H9 (cell line): ENCODE measurements around the gene ABCC4. TPM values are rescaled to one million over a fixed set of nuclear protein-coding genes. Genes with fewer than 3 reads are reported as not detected.
"Not testable (repeated sequence)": the region's sequence is repeated elsewhere in the genome, so short reads cannot be mapped to it uniquely, and the experiment has no call there.

ENCODE experiments used
- DNase-seq: peaks from one replicate; pipeline ENCODE4 v3.0.0-alpha.2; 2017
- H2AFZ ChIP-seq: one replicate; pipeline ENCODE4 v1.6.1; 2013; ENCODE audit warnings: mild to moderate bottlenecking, low read length, control low read depth, moderate library complexity
- H2AK5ac ChIP-seq: 2 replicates; pipeline ENCODE4 v1.6.1; 2013; ENCODE audit warnings: low read length, control low read depth, mixed read lengths; ENCODE audit not compliant: insufficient read length
- H2BK120ac ChIP-seq: one replicate; pipeline ENCODE4 v1.6.1; 2013; ENCODE audit warnings: low read depth, mild to moderate bottlenecking, low read length, control low read depth, inconsistent platforms; ENCODE audit not compliant: poor library complexity, severe bottlenecking
- H2BK12ac ChIP-seq: 2 replicates; pipeline ENCODE4 v1.6.1; 2013; ENCODE audit warnings: low read length, control low read depth, mixed read lengths, low read depth; ENCODE audit not compliant: insufficient read length
- H2BK15ac ChIP-seq: 2 replicates; pipeline ENCODE4 v1.6.1; 2013; ENCODE audit warnings: low read depth, low read length, control low read depth
- H2BK20ac ChIP-seq: one replicate; pipeline ENCODE4 v1.6.1; 2013; ENCODE audit warnings: low read depth, mild to moderate bottlenecking, low read length, control low read depth, inconsistent platforms; ENCODE audit not compliant: poor library complexity, severe bottlenecking
- H2BK5ac ChIP-seq: 2 replicates; pipeline ENCODE4 v1.6.1; 2013; ENCODE audit warnings: low read length, control low read depth, mixed read lengths; ENCODE audit not compliant: insufficient read length
- H3K14ac ChIP-seq: 2 replicates; pipeline ENCODE4 v1.6.1; 2013; ENCODE audit warnings: low read length, control low read depth; ENCODE audit not compliant: insufficient read depth
- H3K18ac ChIP-seq: 2 replicates; pipeline ENCODE4 v1.6.1; 2013; ENCODE audit warnings: low read depth, mild to moderate bottlenecking, mixed read lengths, low read length, control low read depth; ENCODE audit not compliant: insufficient read length
- H3K23ac ChIP-seq: 2 replicates; pipeline ENCODE4 v1.6.1; 2013; ENCODE audit warnings: low read length, control low read depth, mixed read lengths, low read depth; ENCODE audit not compliant: insufficient read length
- H3K23me2 ChIP-seq: 2 replicates; pipeline ENCODE4 v1.6.1; 2013; ENCODE audit warnings: low read depth, mild to moderate bottlenecking, mixed read lengths, low read length, control low read depth; ENCODE audit not compliant: insufficient read length, poor library complexity, severe bottlenecking
- H3K27ac ChIP-seq: 2 replicates; pipeline ENCODE4 v1.5.1; 2013; ENCODE audit warnings: low read length, control low read depth, mixed read lengths, low read depth; ENCODE audit not compliant: insufficient read length
- H3K27me3 ChIP-seq: 2 replicates; pipeline ENCODE4 v1.6.1; 2013; ENCODE audit warnings: low read length, control low read depth, inconsistent platforms; ENCODE audit not compliant: insufficient read depth
- H3K4ac ChIP-seq: 2 replicates; pipeline ENCODE4 v1.6.1; 2013; ENCODE audit warnings: low read depth, mild to moderate bottlenecking, control low read depth, inconsistent platforms, low read length, moderate library complexity
- H3K4me1 ChIP-seq: 2 replicates; pipeline ENCODE4 v1.6.1; 2013; ENCODE audit warnings: low read length, control low read depth, inconsistent platforms; ENCODE audit not compliant: insufficient read depth
- H3K4me2 ChIP-seq: 2 replicates; pipeline ENCODE4 v1.6.1; 2013; ENCODE audit warnings: low read length, control low read depth, mixed read lengths; ENCODE audit not compliant: insufficient read length, insufficient read depth
- H3K56ac ChIP-seq: 2 replicates; pipeline ENCODE4 v1.6.1; 2013; ENCODE audit warnings: low read depth, mild to moderate bottlenecking, mixed read lengths, low read length, control low read depth; ENCODE audit not compliant: insufficient read length
- H3K79me1 ChIP-seq: 2 replicates; pipeline ENCODE4 v1.6.1; 2013; ENCODE audit warnings: low read depth, mild to moderate bottlenecking, moderate library complexity, low read length, control low read depth, inconsistent platforms; ENCODE audit not compliant: insufficient read depth, poor library complexity, severe bottlenecking
- H3K79me2 ChIP-seq: 2 replicates; pipeline ENCODE4 v1.6.1; 2013; ENCODE audit warnings: low read length, control low read depth, inconsistent platforms; ENCODE audit not compliant: insufficient read depth
- H3K9ac ChIP-seq: 2 replicates; pipeline ENCODE4 v1.6.1; 2013; ENCODE audit warnings: low read length, control low read depth, mixed read lengths; ENCODE audit not compliant: insufficient read length; ENCODE audit errors: extremely low read depth
- H3K9me3 ChIP-seq: one replicate; pipeline ENCODE4 v1.6.1; 2013; ENCODE audit warnings: low read depth, low read length, inconsistent platforms; ENCODE audit not compliant: control insufficient read depth
- H3T11ph ChIP-seq: one replicate; pipeline ENCODE4 v1.6.1; 2013; ENCODE audit warnings: mild to moderate bottlenecking, low read length, control low read depth, inconsistent platforms
- H4K20me1 ChIP-seq: one replicate; pipeline ENCODE4 v1.6.1; 2013; ENCODE audit not compliant: control insufficient read depth, insufficient read length, insufficient read depth
- H4K5ac ChIP-seq: 2 replicates; pipeline ENCODE4 v1.6.1; 2013; ENCODE audit warnings: low read depth, mild to moderate bottlenecking, mixed read lengths, low read length, control low read depth; ENCODE audit not compliant: insufficient read length
- H4K8ac ChIP-seq: replicated peaks from 2 replicates; pipeline ENCODE4 v1.6.1; 2013; ENCODE audit warnings: low read length, control low read depth, mixed read lengths, low read depth; ENCODE audit not compliant: insufficient read length
- H4K91ac ChIP-seq: 2 replicates; pipeline ENCODE4 v1.6.1; 2013; ENCODE audit warnings: low read depth, mild to moderate bottlenecking, moderate library complexity, mixed read lengths, low read length, control low read depth; ENCODE audit not compliant: insufficient read length
- H3K27ac Mint-ChIP-seq, 3 experiments: 2 replicates in 2 of 3; 3 replicates in 1 of 3; pipeline ENCODE4 v1.8.0; 2020 to 2021; ENCODE audit warnings: mixed read lengths in 3 of 3, mild to moderate bottlenecking in 1 of 3, moderate library complexity in 1 of 3
- H3K27me3 Mint-ChIP-seq: 2 replicates; pipeline ENCODE4 v1.8.0; 2021; ENCODE audit warnings: low read depth, mild to moderate bottlenecking, moderate library complexity, mixed read lengths
- H3K36me3 Mint-ChIP-seq, 3 experiments: 2 replicates in 2 of 3; 3 replicates in 1 of 3; pipeline ENCODE4 v1.8.0; 2020 to 2021; ENCODE audit warnings: low read depth in 3 of 3, mixed read lengths in 3 of 3; ENCODE audit not compliant: insufficient read depth in 1 of 3
- H3K4me1 Mint-ChIP-seq, 2 experiments: 2 replicates each; pipeline ENCODE4 v1.8.0; 2020; ENCODE audit warnings: mixed read lengths in 2 of 2
- H3K4me3 Mint-ChIP-seq, 2 experiments: 2 replicates in 1 of 2; 3 replicates in 1 of 2; pipeline ENCODE4 v1.8.0; 2020 to 2021; ENCODE audit warnings: mild to moderate bottlenecking in 2 of 2, mixed read lengths in 2 of 2, moderate library complexity in 1 of 2
- H3K9me3 Mint-ChIP-seq, 2 experiments: 2 replicates in 1 of 2; 3 replicates in 1 of 2; pipeline ENCODE4 v1.8.0; 2020; ENCODE audit warnings: mild to moderate bottlenecking in 2 of 2, mixed read lengths in 2 of 2, moderate library complexity in 1 of 2
- WGBS: extraction: QIAGEN DNeasy Blood & Tissue Kit; methylation state at CpG from one replicate; pipeline ENCODE4 v1.1.7; 2013; ENCODE audit warnings: missing lambda C conversion rate, low lambda C conversion rate, mixed read lengths; ENCODE audit not compliant: insufficient read length; ENCODE audit errors: extremely low coverage; 5-methylcytosine and 5-hydroxymethylcytosine counted together
- total RNA-seq: library from RNA; stranded (reverse); gene quantifications from 2 replicates; pipeline ENCODE4 v1.2.1, GENCODE V29; 2021
- TF ChIP-seq, protein P1 (sequence below): fragments of 200-600 bp; sonication (generic); conservative IDR thresholded peaks from 3 replicates; pipeline ENCODE4 v1.8.0; 2021; ENCODE audit warnings: antibody characterized with exemption, mild to moderate bottlenecking

ABCC4 gene
- total RNA-seq, 1 experiment from 2014 or later, result 5.9 TPM

DNA sequence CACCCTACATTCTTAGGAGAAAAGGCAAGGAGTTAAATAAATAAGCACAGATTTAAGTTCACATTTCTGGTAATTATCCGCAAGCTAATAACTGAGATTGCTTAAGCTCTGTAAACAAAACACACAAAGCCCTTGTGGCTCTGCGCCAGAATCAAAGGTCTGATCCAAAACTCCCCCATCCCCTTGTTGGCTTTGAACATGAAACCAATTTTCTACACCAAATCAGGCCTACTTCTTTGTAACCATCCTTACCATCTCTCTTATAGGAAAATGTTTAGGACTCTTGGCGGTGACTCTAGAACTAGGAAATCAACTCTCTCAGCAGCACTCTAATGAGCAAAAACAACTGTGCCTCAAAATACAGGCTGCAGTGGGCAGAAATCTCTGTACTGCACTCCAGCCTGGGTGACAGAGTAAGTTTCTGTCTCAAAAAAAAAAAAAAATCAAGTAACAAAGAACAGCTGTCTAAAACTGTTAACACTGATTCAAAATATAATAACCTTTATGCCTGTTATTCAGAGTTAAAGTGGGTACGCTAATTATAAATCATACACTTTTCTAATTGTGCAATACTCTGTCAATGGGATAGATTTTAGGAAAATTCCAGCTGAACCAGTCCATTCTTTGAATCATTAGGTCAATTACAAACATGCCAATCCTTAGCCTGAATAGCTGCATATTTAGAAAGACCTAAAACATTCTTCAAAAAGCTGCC lies 25.8 kb downstream of the ABCC4 start:
- no peak overlapping the region for H3K14ac ChIP-seq
- no peak overlapping the region for H2BK20ac ChIP-seq
- TF ChIP-seq, protein P1, sequence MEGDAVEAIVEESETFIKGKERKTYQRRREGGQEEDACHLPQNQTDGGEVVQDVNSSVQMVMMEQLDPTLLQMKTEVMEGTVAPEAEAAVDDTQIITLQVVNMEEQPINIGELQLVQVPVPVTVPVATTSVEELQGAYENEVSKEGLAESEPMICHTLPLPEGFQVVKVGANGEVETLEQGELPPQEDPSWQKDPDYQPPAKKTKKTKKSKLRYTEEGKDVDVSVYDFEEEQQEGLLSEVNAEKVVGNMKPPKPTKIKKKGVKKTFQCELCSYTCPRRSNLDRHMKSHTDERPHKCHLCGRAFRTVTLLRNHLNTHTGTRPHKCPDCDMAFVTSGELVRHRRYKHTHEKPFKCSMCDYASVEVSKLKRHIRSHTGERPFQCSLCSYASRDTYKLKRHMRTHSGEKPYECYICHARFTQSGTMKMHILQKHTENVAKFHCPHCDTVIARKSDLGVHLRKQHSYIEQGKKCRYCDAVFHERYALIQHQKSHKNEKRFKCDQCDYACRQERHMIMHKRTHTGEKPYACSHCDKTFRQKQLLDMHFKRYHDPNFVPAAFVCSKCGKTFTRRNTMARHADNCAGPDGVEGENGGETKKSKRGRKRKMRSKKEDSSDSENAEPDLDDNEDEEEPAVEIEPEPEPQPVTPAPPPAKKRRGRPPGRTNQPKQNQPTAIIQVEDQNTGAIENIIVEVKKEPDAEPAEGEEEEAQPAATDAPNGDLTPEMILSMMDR, result no peak
- H2AFZ ChIP-seq, result no peak overlapping the region
- no peak overlapping the region for H4K8ac ChIP-seq
- peaks cover 3% of the 10 kb centered on the region; the same call in 1 of the 2 replicates for H3K4me1 ChIP-seq
- H3K27ac ChIP-seq, result no peak overlapping the region
- H2BK15ac ChIP-seq, result no peak overlapping the region
- no peaks in the 10 kb centered on the region for H3K79me1 ChIP-seq
- H3K27me3 Mint-ChIP-seq, result no peaks in the 10 kb centered on the region
- H3K4ac ChIP-seq, result no peak overlapping the region
- H2BK120ac ChIP-seq, result no peak overlapping the region
- H3K9me3 Mint-ChIP-seq, result no peaks in the 10 kb centered on the region
- H4K5ac ChIP-seq, result no peak overlapping the region
- H2AK5ac ChIP-seq, result no peak overlapping the region
- no peaks in the 10 kb centered on the region for H3K9me3 ChIP-seq
- H3K27me3 ChIP-seq, result no peaks in the 10 kb centered on the region
- no peak overlapping the region for H3K56ac ChIP-seq
- no peaks in the 10 kb centered on the region; a peak in 1 of 7 replicates for H3K36me3 Mint-ChIP-seq
- H3K4me2 ChIP-seq, result no peak overlapping the region
- no peaks in the 10 kb centered on the region for H4K20me1 ChIP-seq
- H3T11ph ChIP-seq, result no peak overlapping the region
- no peak overlapping the region for H3K18ac ChIP-seq
- H3K9ac ChIP-seq, result no peak overlapping the region
- H4K91ac ChIP-seq, result no peak overlapping the region
- H3K4me3 Mint-ChIP-seq, result no peak overlapping the region
- WGBS, result no CpG with 5 or more reads among the region's 4 CpGs
- peak overlapping the region in 1 of 3 experiments; percentile 8; a peak in 2 of 7 replicates for H3K27ac Mint-ChIP-seq
- H2BK12ac ChIP-seq, result no peak overlapping the region
- no peak for DNase-seq
- H3K4me1 Mint-ChIP-seq, result peaks cover 17 to 31% of the 10 kb centered on the region in 2 experiments
- H3K23me2 ChIP-seq, result no peaks in the 10 kb centered on the region
- no peak overlapping the region for H2BK5ac ChIP-seq
- H3K79me2 ChIP-seq, result no peaks in the 10 kb centered on the region
- H3K23ac ChIP-seq, result no peak overlapping the region

DNA sequence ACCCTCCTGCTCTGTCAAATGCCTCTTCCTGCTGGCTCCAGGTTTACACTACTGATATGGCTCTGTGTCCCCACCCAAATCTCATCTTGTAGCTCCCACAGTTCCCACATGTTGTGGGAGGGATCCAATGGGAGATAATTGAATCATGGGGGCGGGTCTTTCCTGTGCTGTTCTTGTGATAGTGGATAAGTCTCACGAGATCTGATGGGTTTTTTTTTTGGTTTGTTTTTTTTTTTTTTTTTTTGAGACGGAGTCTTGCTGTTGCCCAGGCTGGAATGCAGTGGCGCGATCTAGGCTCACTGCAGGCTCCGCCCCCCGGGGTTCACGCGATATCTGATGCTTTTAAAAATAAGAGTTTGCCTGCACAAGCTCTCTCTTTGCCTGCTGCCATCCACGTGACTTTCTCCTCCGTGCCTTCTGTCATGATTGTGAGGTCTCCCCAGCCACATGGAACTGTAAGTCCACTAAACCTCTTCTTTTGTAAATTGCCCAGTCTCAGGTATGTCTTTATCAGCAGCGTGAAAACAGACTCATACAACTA lies 27.6 kb downstream of the ABCC4 start:
- not testable (repeated sequence) for H3K23me2 ChIP-seq, H3K4me3 Mint-ChIP-seq, H3K27me3 Mint-ChIP-seq, H3K4me2 ChIP-seq, H3K14ac ChIP-seq, H3K23ac ChIP-seq, H2BK20ac ChIP-seq, H3K9me3 ChIP-seq, H3K4ac ChIP-seq, H3K79me2 ChIP-seq, H2BK5ac ChIP-seq, H3K79me1 ChIP-seq, DNase-seq, H3T11ph ChIP-seq, H4K5ac ChIP-seq, H3K9ac ChIP-seq, H3K36me3 Mint-ChIP-seq, H2BK120ac ChIP-seq, H3K18ac ChIP-seq, H4K91ac ChIP-seq, H2BK12ac ChIP-seq, H3K56ac ChIP-seq, H3K4me1 ChIP-seq, H3K9me3 Mint-ChIP-seq, H2BK15ac ChIP-seq, H3K27ac ChIP-seq, H2AFZ ChIP-seq, H2AK5ac ChIP-seq, H3K27me3 ChIP-seq, H4K20me1 ChIP-seq, H4K8ac ChIP-seq
- Mint-ChIP-seq H3K4me1 (peaks cover 12 to 26% of the 10 kb centered on the region in 2 experiments), H3K27ac (peak overlapping the region in 2 of 3 experiments; percentile 59 to 66; a peak in 4 of 7 replicates)
- no CpG with 5 or more reads among the region's 12 CpGs for WGBS
